Measurements from ENCODE around the gene TRIM67. TPM values are rescaled to one million over a fixed set of nuclear protein-coding genes. Genes with fewer than 3 reads are reported as not detected.

Gene TRIM67
- total and polyA plus RNA-seq, 9 of the 15 experiments (the other 6 are each of a cell fraction or from before 2014, with no cell fraction given), result 0.04 to 0.60 (median 0.31) TPM

- TF ChIP-seq RREB1 (CRISPR knock-in tag; IDR thresholded peaks at IDR 0.05), result no peak
- 0 out of 2 replicates have a peak, but pooled peaks have one; percentile 43 for TF ChIP-seq ZNF644 (tag; IDR thresholded peaks at IDR 0.05; ENCODE audit: low read depth)
- TF ChIP-seq HMBOX1 (IDR thresholded peaks at IDR 0.05), result peak; percentile 87
- no peak for TF ChIP-seq TOE1 (IDR thresholded peaks at IDR 0.05; ENCODE audit: borderline replicate concordance)
- TF ChIP-seq TOE1 (CRISPR knock-in tag; IDR thresholded peaks at IDR 0.05; ENCODE audit: borderline replicate concordance, low read depth), result 0 out of 2 replicates have a peak, but pooled peaks have one; percentile 31
- TF ChIP-seq ASH1L (IDR thresholded peaks at IDR 0.05; ENCODE audit: borderline replicate concordance, low read depth, partially characterized antibody), result no peak
- no peak for TF ChIP-seq MECOM (CRISPR knock-in tag; IDR thresholded peaks at IDR 0.05)
- no peak for TF ChIP-seq HNRNPLL (IDR thresholded peaks at IDR 0.05; ENCODE audit: low read depth, low read length, poor library complexity, severe bottlenecking)
- no peak for TF ChIP-seq CGGBP1 (CRISPR knock-in tag; IDR thresholded peaks at IDR 0.05)
- no peak for TF ChIP-seq USF2 (CRISPR knock-in tag; IDR thresholded peaks at IDR 0.05)
- no peak for TF ChIP-seq JUN (IDR thresholded peaks at IDR 0.05; ENCODE audit: borderline replicate concordance, low read depth, low read length)
- TF ChIP-seq JUN (CRISPR knock-in tag; IDR thresholded peaks at IDR 0.05; ENCODE audit: borderline replicate concordance), result no peak
- TF ChIP-seq MLLT1 (IDR thresholded peaks at IDR 0.05), result no peak
- no peak for TF ChIP-seq TRIM25 (IDR thresholded peaks at IDR 0.05; ENCODE audit: borderline replicate concordance)
Observed at GRCh38 chr1:231194843-231195516, 33.1 kb downstream of the TRIM67 start (continued).

Measured in K562 (cell line).